IMR-90 (cell line): ENCODE results near the gene CYFIP1. TPM values are rescaled to one million over a fixed set of nuclear protein-coding genes. Genes with fewer than 3 reads are reported as not detected.
A peak's percentile ranks its signal among the peaks of the same experiment; 100 is the strongest.

Source experiments
- ATAC-seq: fragments of 200-7000 bp; cut with Tn5 transposase; 2 replicates; pipeline ENCODE4 v1.9.1; 2020; ENCODE audit warnings: low read depth, mild to moderate bottlenecking, moderate library complexity
- BruUV-seq: library from RNA; stranded (reverse); fragments of 400-500 nt; replicated peaks from 2 replicates; lab custom pipeline; 2021; lab: Mats Ljungman, UMichigan
- CTCF ChIA-PET: fragments of 300-600 bp; formaldehyde crosslinking; extraction: SDS; loops from one replicate; lab custom pipeline; 2021; ENCODE audit warnings: antibody characterized with exemption; lab: Yijun Ruan, JAX
- POLR2A ChIA-PET: fragments of 300-600 bp; sonication (Branson Sonifier 250); formaldehyde crosslinking; loops from one replicate; lab custom pipeline; 2022; ENCODE audit warnings: antibody characterized with exemption; ENCODE audit not compliant: unreplicated experiment; lab: Charles Lee
- DNase-seq: peaks from one replicate; pipeline ENCODE4 v3.0.0; 2013
- H2AFZ ChIP-seq: replicated peaks from 2 replicates; pipeline ENCODE3; 2013; ENCODE audit warnings: low read length, mild to moderate bottlenecking; ENCODE audit not compliant: poor library complexity
- H2AK5ac ChIP-seq: 2 replicates; pipeline ENCODE4 v1.6.1; 2013; ENCODE audit warnings: low read depth, low read length, inconsistent platforms
- H2AK9ac ChIP-seq: replicated peaks from 2 replicates; pipeline ENCODE3; 2013; ENCODE audit warnings: mild to moderate bottlenecking, low read depth, low read length, moderate library complexity; ENCODE audit not compliant: poor library complexity
- H2BK120ac ChIP-seq: 2 replicates; pipeline ENCODE4 v1.6.1; 2013; ENCODE audit warnings: low read depth, low read length, inconsistent platforms
- H2BK15ac ChIP-seq: 3 replicates; pipeline ENCODE4 v1.6.1; 2013; ENCODE audit warnings: low read depth, low read length, inconsistent platforms
- H2BK20ac ChIP-seq: 2 replicates; pipeline ENCODE4 v1.6.1; 2013; ENCODE audit warnings: low read depth, mild to moderate bottlenecking, inconsistent platforms, low read length, moderate library complexity
- H2BK5ac ChIP-seq: 2 replicates; pipeline ENCODE4 v1.6.1; 2013; ENCODE audit warnings: mild to moderate bottlenecking, low read depth, low read length, inconsistent platforms; ENCODE audit not compliant: poor library complexity, severe bottlenecking
- H3K14ac ChIP-seq: replicated peaks from 2 replicates; pipeline ENCODE4 v1.6.1; 2013; ENCODE audit warnings: low read depth, low read length, inconsistent platforms
- H3K18ac ChIP-seq: 2 replicates; pipeline ENCODE4 v1.6.1; 2013; ENCODE audit warnings: low read depth, low read length, control low read depth
- H3K23ac ChIP-seq: 2 replicates; pipeline ENCODE4 v1.6.1; 2013; ENCODE audit warnings: low read depth, low read length, inconsistent platforms
- H3K27ac ChIP-seq: 2 replicates; pipeline ENCODE4 v1.5.1; 2013; ENCODE audit warnings: mild to moderate bottlenecking, control low read depth, low read length; ENCODE audit not compliant: insufficient read depth
- H3K27me3 ChIP-seq: 2 replicates; pipeline ENCODE4 v1.6.1; 2013; ENCODE audit warnings: low read length; ENCODE audit not compliant: control insufficient read depth, insufficient read depth
- H3K36me3 ChIP-seq: 2 replicates; pipeline ENCODE4 v1.6.1; 2013; ENCODE audit warnings: low read length, mixed read lengths; ENCODE audit not compliant: control insufficient read depth, insufficient read depth
- H3K4ac ChIP-seq: 2 replicates; pipeline ENCODE4 v1.6.1; 2013; ENCODE audit warnings: low read depth, low read length, inconsistent platforms
- H3K4me1 ChIP-seq: 2 replicates; pipeline ENCODE4 v1.6.1; 2013; ENCODE audit warnings: low read length, mixed read lengths; ENCODE audit not compliant: control insufficient read depth, insufficient read depth
- H3K4me2 ChIP-seq: 2 replicates; pipeline ENCODE4 v1.6.1; 2013; ENCODE audit warnings: low read depth, mild to moderate bottlenecking, control low read depth, low read length, moderate library complexity
- H3K4me3 ChIP-seq: 2 replicates; pipeline ENCODE4 v1.5.1; 2013; ENCODE audit warnings: low read depth, mild to moderate bottlenecking, control low read depth, low read length, moderate library complexity; ENCODE audit not compliant: insufficient read depth
- H3K56ac ChIP-seq: 2 replicates; pipeline ENCODE4 v1.6.1; 2013; ENCODE audit warnings: low read length, inconsistent platforms; ENCODE audit not compliant: insufficient read depth; ENCODE audit errors: extremely low read depth
- H3K79me1 ChIP-seq, 2 experiments: 2 replicates each; pipeline ENCODE4 v1.6.1; 2013; ENCODE audit warnings: low read length in 2 of 2, inconsistent platforms in 1 of 2, low read depth in 1 of 2
- H3K9ac ChIP-seq: 2 replicates; pipeline ENCODE4 v1.6.1; 2013; ENCODE audit warnings: low read depth, low read length, control low read depth
- H3K9me1 ChIP-seq: 2 replicates; pipeline ENCODE4 v1.6.1; 2013; ENCODE audit warnings: low read length, inconsistent platforms; ENCODE audit not compliant: insufficient read depth
- H3K9me3 ChIP-seq: 2 replicates; pipeline ENCODE4 v1.6.1; 2013; ENCODE audit warnings: low read length; ENCODE audit not compliant: control insufficient read depth, insufficient read depth
- H4K20me1 ChIP-seq: 2 replicates; pipeline ENCODE4 v1.6.1; 2013; ENCODE audit warnings: low read length, inconsistent platforms; ENCODE audit not compliant: insufficient read depth
- H4K5ac ChIP-seq: 2 replicates; pipeline ENCODE4 v1.6.1; 2013; ENCODE audit warnings: mild to moderate bottlenecking, low read depth, low read length, control low read depth
- H4K8ac ChIP-seq, 2 experiments: 2 replicates each; pipeline ENCODE4 v1.6.1; 2013; ENCODE audit warnings: low read depth in 2 of 2, low read length in 2 of 2, control low read depth in 1 of 2, inconsistent platforms in 1 of 2
- H4K91ac ChIP-seq: 2 replicates; pipeline ENCODE4 v1.6.1; 2013; ENCODE audit warnings: low read depth, low read length, inconsistent platforms; ENCODE audit not compliant: insufficient read depth
- MAFK ChIP-seq: IDR thresholded peaks from 2 replicates; pipeline ENCODE4 v1.6.1; 2012; ENCODE audit warnings: low read depth, low read length, improper control_type of control experiment
- NFE2L2 ChIP-seq: fragments of 150-350 bp; IDR thresholded peaks from 2 replicates; pipeline ENCODE4 v1.6.1; 2016; ENCODE audit warnings: low read depth, mild to moderate bottlenecking, low read length
- WGBS, 2 experiments: methylation state at CpG; one replicate each; pipeline versions ENCODE4 v1.1.5 to v1.1.7; 2013; ENCODE audit warnings: missing lambda C conversion rate in 2 of 2; ENCODE audit not compliant: insufficient read length in 1 of 2; ENCODE audit errors: extremely low coverage in 2 of 2; 5-methylcytosine and 5-hydroxymethylcytosine counted together
- dilution Hi-C: fragments of 300-500 bp; cut with HindIII; formaldehyde crosslinking; loops from one replicate; pipeline ENCODE4 v1.14.3; 2018; ENCODE audit warnings: low sequenced_read_pairs; ENCODE audit not compliant: unreplicated experiment
- in situ Hi-C: fragments of 300-500 bp; cut with MboI; formaldehyde crosslinking; loops from 3 replicates; pipeline ENCODE4 v1.14.3; 2019; ENCODE audit warnings: low sequenced_read_pairs, inconsistent platforms, mixed read lengths
- intact Hi-C: fragments of 100-400 bp; cut with micrococcal nuclease; formaldehyde crosslinking; loops from 2 replicates; pipeline ENCODE4 v1.10.0; 2022
- polyA plus RNA-seq, 3 experiments: library from polyadenylated mRNA; depleted of rRNA; stranded (reverse); fragments of >200 nt; gene quantifications; 2 replicates each; pipeline ENCODE4 v1.2.3, GENCODE V29; 2012; ENCODE audit warnings: low replicate concordance in 1 of 3
- total RNA-seq: library from RNA; depleted of rRNA; stranded (reverse); fragments of >200 nt; gene quantifications from 2 replicates; pipeline ENCODE4 v1.2.3, GENCODE V29; 2012

CYFIP1 gene
- total and polyA plus RNA-seq, 2 of the 4 experiments (the other 2 are of a cell fraction) = 58.4 to 163 TPM

GRCh38 chr15:23026218-23026617, 46.0 kb upstream of the CYFIP1 start:
- Histone ChIP-seq H2AFZ (no peak overlapping the region), H2BK5ac (no peak overlapping the region), H3K9me3 (no peaks in the 10 kb centered on the region), H3K23ac (no peak overlapping the region), H3K27me3 (no peaks in the 10 kb centered on the region), H2BK120ac (no peak overlapping the region), H3K79me1 (no peaks in the 10 kb centered on the region; a peak in 1 of 4 replicates), H3K4me2 (no peak overlapping the region), H3K4ac (no peak overlapping the region), H3K14ac (no peak overlapping the region), H3K9me1 (no peaks in the 10 kb centered on the region), H3K27ac (no peak overlapping the region), H4K91ac (no peak overlapping the region), H4K8ac (no peak overlapping the region), H2AK5ac (no peak overlapping the region), H4K20me1 (no peaks in the 10 kb centered on the region), H3K36me3 (peaks cover 39% of the 10 kb centered on the region), H3K4me3 (no peak overlapping the region), H3K18ac (no peak overlapping the region), H4K5ac (no peak overlapping the region), H3K9ac (no peak overlapping the region), H3K4me1 (no peaks in the 10 kb centered on the region), H2AK9ac (no peak overlapping the region), H3K56ac (no peak overlapping the region), H2BK20ac (no peak overlapping the region), H2BK15ac (no peak overlapping the region)
- CTCF ChIA-PET = interaction anchor here (1.4 kb wide), 1 partner anchor 10 kb away, joined by 4 read pairs; no protein-coding TSS in a partner anchor
- DNase-seq (no peak), ATAC-seq (no peak)
- no CpG with 5 or more reads among the region's 1 CpG for WGBS, 2 experiments
- in situ Hi-C loops = no loop called here
- dilution Hi-C loops = no loop called here
- intact Hi-C loops = loop anchor here (5.0 kb wide), 1 partner anchor 109 kb away; no protein-coding TSS in a partner anchor
- POLR2A ChIA-PET = no interaction called here
- BruUV-seq = no TSS peak
- TF ChIP-seq MAFK (peak; percentile 34; the same call in 1 of the 2 replicates), NFE2L2 (no peak)
